GM23338 (cell line): ENCODE measurements around the gene RASL11A. TPM values are rescaled to one million over a fixed set of nuclear protein-coding genes. Genes with fewer than 3 reads are reported as not detected.
A peak's percentile ranks its signal among the peaks of the same experiment; 100 is the strongest.
"Not testable (repeated sequence)": the region's sequence is repeated elsewhere in the genome, so short reads cannot be mapped to it uniquely, and the experiment has no call there.

Experiments used
- ATAC-seq: fragments of 200-7000 bp; cut with Tn5 transposase; 3 replicates; pipeline ENCODE4 v1.9.1; 2020
- DNase-seq: peaks from one replicate; pipeline ENCODE4 v3.0.0-alpha.2; 2015; ENCODE audit warnings: low spot score
- H2AFZ ChIP-seq: fragments of 200-600 bp; sonication (generic); 2 replicates; pipeline ENCODE4 v1.8.0; 2016; ENCODE audit warnings: antibody characterized with exemption, mild to moderate bottlenecking, moderate library complexity
- H3F3A ChIP-seq: fragments of 200-600 bp; sonication (generic); replicated peaks from 2 replicates; pipeline ENCODE4 v1.8.0; 2017; ENCODE audit warnings: antibody characterized with exemption, mixed run types, low read depth
- H3K27ac ChIP-seq: fragments of 200-600 bp; sonication (generic); 2 replicates; pipeline ENCODE4 v1.6.1; 2016; ENCODE audit warnings: low read depth
- H3K27me3 ChIP-seq: fragments of 200-600 bp; sonication (generic); 2 replicates; pipeline ENCODE4 v1.8.0; 2016; ENCODE audit warnings: mild to moderate bottlenecking, mixed run types, moderate library complexity; ENCODE audit not compliant: insufficient read depth
- H3K36me3 ChIP-seq: fragments of 200-600 bp; sonication (generic); 2 replicates; pipeline ENCODE4 v1.8.0; 2016; ENCODE audit warnings: mild to moderate bottlenecking; ENCODE audit not compliant: insufficient read depth
- H3K4me1 ChIP-seq: fragments of 200-600 bp; sonication (generic); 2 replicates; pipeline ENCODE4 v1.8.0; 2016; ENCODE audit warnings: mild to moderate bottlenecking, moderate library complexity; ENCODE audit not compliant: insufficient read depth
- H3K4me2 ChIP-seq: fragments of 200-600 bp; sonication (generic); 2 replicates; pipeline ENCODE4 v1.7.1; 2017; ENCODE audit warnings: mixed run types
- H3K4me3 ChIP-seq: fragments of 200-600 bp; sonication (generic); 2 replicates; pipeline ENCODE4 v1.6.1; 2016; ENCODE audit warnings: mixed run types
- H3K79me2 ChIP-seq: fragments of 200-600 bp; sonication (generic); replicated peaks from 2 replicates; pipeline ENCODE4 v1.8.0; 2017; ENCODE audit warnings: mild to moderate bottlenecking; ENCODE audit not compliant: insufficient read depth
- H3K9me2 ChIP-seq: fragments of 200-600 bp; sonication (generic); 2 replicates; pipeline ENCODE4 v1.8.0; 2017; ENCODE audit not compliant: insufficient read depth
- H4K20me1 ChIP-seq: fragments of 200-600 bp; sonication (generic); replicated peaks from 2 replicates; pipeline ENCODE4 v1.8.0; 2017; ENCODE audit warnings: mild to moderate bottlenecking; ENCODE audit not compliant: insufficient read depth
- H3K27ac Mint-ChIP-seq: 2 replicates; pipeline ENCODE4 v1.8.0; 2020; ENCODE audit warnings: inconsistent platforms, mild to moderate bottlenecking, moderate library complexity, mixed read lengths
- H3K27me3 Mint-ChIP-seq: 3 replicates; pipeline ENCODE4 v1.8.0; 2022; ENCODE audit warnings: low read depth, mild to moderate bottlenecking, moderate library complexity, mixed read lengths, inconsistent platforms; ENCODE audit not compliant: insufficient read depth, poor library complexity
- H3K36me3 Mint-ChIP-seq: 3 replicates; pipeline ENCODE4 v1.8.0; 2021; ENCODE audit warnings: low read depth, mild to moderate bottlenecking, inconsistent platforms, moderate library complexity, mixed read lengths
- H3K4me1 Mint-ChIP-seq: 3 replicates; pipeline ENCODE4 v1.8.0; 2020; ENCODE audit warnings: mild to moderate bottlenecking, inconsistent platforms, mixed read lengths
- H3K4me3 Mint-ChIP-seq: 3 replicates; pipeline ENCODE4 v1.8.0; 2021; ENCODE audit warnings: moderate library complexity, mild to moderate bottlenecking, inconsistent platforms, mixed read lengths
- H3K9me3 Mint-ChIP-seq: 3 replicates; pipeline ENCODE4 v1.8.0; 2020; ENCODE audit warnings: moderate library complexity, mild to moderate bottlenecking, inconsistent platforms, mixed read lengths
- EZH2 ChIP-seq: fragments of 200-600 bp; sonication (generic); IDR thresholded peaks from one replicate; pipeline ENCODE4 v1.8.0; 2017; ENCODE audit warnings: antibody characterized with exemption, mild to moderate bottlenecking, low read depth; ENCODE audit not compliant: unreplicated experiment
- JUNB ChIP-seq: IDR thresholded peaks from one replicate; pipeline ENCODE4 v1.6.1; 2016; ENCODE audit warnings: antibody characterized with exemption; ENCODE audit not compliant: unreplicated experiment
- POLR2AphosphoS5 ChIP-seq: IDR thresholded peaks from 2 replicates; pipeline ENCODE4 v1.6.1; 2016; ENCODE audit warnings: antibody characterized with exemption, low read depth
- ZNF114 ChIP-seq: fragments of 250-450 bp; sonication (Bioruptor Pico); IDR thresholded peaks from 2 replicates; pipeline ENCODE4 v1.5.0; 2020; ENCODE audit warnings: mild to moderate bottlenecking, moderate library complexity
- ZNF462 ChIP-seq: fragments of 250-450 bp; sonication (Bioruptor Pico); IDR thresholded peaks from 2 replicates; pipeline ENCODE4 v1.5.0; 2020; ENCODE audit warnings: mild to moderate bottlenecking, moderate library complexity
- polyA plus RNA-seq: library from polyadenylated mRNA; unstranded; fragments of >200 nt; fragmentation: Nextera tagmentation; extraction: Ambion mirVana; gene quantifications from 2 replicates; pipeline ENCODE4 v1.2.1, GENCODE V29; 2016
- small RNA-seq: library from RNA; depleted of rRNA; stranded (forward); fragments of <200 nt; gene quantifications from one replicate; pipeline ENCODE3, GENCODE V24; 2014; ENCODE audit warnings: low replicate concordance
- total RNA-seq: library from RNA; depleted of rRNA; stranded (reverse); fragments of >200 nt; shearing (Covaris generic); gene quantifications from 2 replicates; pipeline ENCODE4 v1.2.3, GENCODE V29; 2014; rRNA removed

RASL11A gene
- total and polyA plus RNA-seq, 2 experiments from 2014 or later = 1.9 to 3.3 TPM

GRCh38 chr13:27321468-27322431 is 51.1 kb downstream of the RASL11A start:
- peaks cover 4% of the 10 kb centered on the region; the same call in 2 of the 3 replicates for H3K9me3 Mint-ChIP-seq
- no peaks in the 10 kb centered on the region for H3K4me1 Mint-ChIP-seq
- no peaks in the 10 kb centered on the region for H3K27me3 ChIP-seq
- H3K27ac ChIP-seq = no peak overlapping the region
- H3K4me2 ChIP-seq = no peak overlapping the region
- H4K20me1 ChIP-seq = no peaks in the 10 kb centered on the region
- no peak overlapping the region for H3K4me3 Mint-ChIP-seq
- TF ChIP-seq EZH2 (no peak), ZNF114 (no peak), ZNF462 (CRISPR knock-in tag) (no peak), JUNB (no peak), POLR2AphosphoS5 (no peak)
- H3K27me3 Mint-ChIP-seq = no peaks in the 10 kb centered on the region
- no peaks in the 10 kb centered on the region for H3K36me3 ChIP-seq
- ATAC-seq = no peak
- no peak overlapping the region for H2AFZ ChIP-seq
- no peak overlapping the region for H3K27ac Mint-ChIP-seq
- H3K9me2 ChIP-seq = no peaks in the 10 kb centered on the region
- no peaks in the 10 kb centered on the region for H3K4me1 ChIP-seq
- DNase-seq = peak; percentile 30
- H3F3A ChIP-seq = no peaks in the 10 kb centered on the region
- no peaks in the 10 kb centered on the region for H3K79me2 ChIP-seq
- H3K36me3 Mint-ChIP-seq = no peaks in the 10 kb centered on the region
- no peak overlapping the region for H3K4me3 ChIP-seq

- not testable (repeated sequence) for H4K20me1 ChIP-seq, H3K4me1 Mint-ChIP-seq, H3K9me3 Mint-ChIP-seq, H3K27ac ChIP-seq, DNase-seq, H3K4me2 ChIP-seq, H3K79me2 ChIP-seq, H2AFZ ChIP-seq, H3K27ac Mint-ChIP-seq, H3K4me3 ChIP-seq, H3K27me3 Mint-ChIP-seq, H3K27me3 ChIP-seq, ATAC-seq, H3K36me3 ChIP-seq, H3K4me3 Mint-ChIP-seq, H3K4me1 ChIP-seq, H3K9me2 ChIP-seq, H3K36me3 Mint-ChIP-seq, H3F3A ChIP-seq
Observed at GRCh38 chr13:27322443-27322842, 51.8 kb downstream of the RASL11A start.

Small RNA genes lying within 50 kb of the gene (small RNA-seq; reads per million reads assigned to genes)
- gene SNORA27 (not detected), gene SNORD102 (not detected)

Other genes starting within 250 kb of the RASL11A start
- 32.5 and 39.3 TPM in 2 replicates for gene USP12, start 99.0 kb upstream of the RASL11A start, total RNA-seq
- 16.9 and 18.4 TPM in 2 replicates for gene USP12, start 99.0 kb upstream of the RASL11A start, polyA plus RNA-seq
- gene RPL21, start 19.3 kb upstream of the RASL11A start, total RNA-seq = 1,037 and 1,529 TPM in 2 replicates
- 1,343 and 1,538 TPM in 2 replicates for gene RPL21, start 19.3 kb upstream of the RASL11A start, polyA plus RNA-seq
- gene GTF3A, start 153.8 kb downstream of the RASL11A start, total RNA-seq = 109 and 206 TPM in 2 replicates
- 174 and 190 TPM in 2 replicates for gene GTF3A, start 153.8 kb downstream of the RASL11A start, polyA plus RNA-seq
- gene MTIF3, start 179.7 kb downstream of the RASL11A start, total RNA-seq = 33.0 and 47.2 TPM in 2 replicates
- gene MTIF3, start 179.7 kb downstream of the RASL11A start, polyA plus RNA-seq = 148 and 152 TPM in 2 replicates